Stimulated activated CD8-positive, alpha-beta memory T cell treated with anti-CD3 and anti-CD28 coated beads, Interleukin-7, amount 100 ng/mL, for 24 hours (primary cell): Measurements from ENCODE around the gene ABHD17B.

Source experiments
- DNase-seq: peaks from one replicate; pipeline ENCODE4 v3.0.0-alpha.2; 2020; ENCODE audit warnings: low read depth

The ABHD17B gene

DNA sequence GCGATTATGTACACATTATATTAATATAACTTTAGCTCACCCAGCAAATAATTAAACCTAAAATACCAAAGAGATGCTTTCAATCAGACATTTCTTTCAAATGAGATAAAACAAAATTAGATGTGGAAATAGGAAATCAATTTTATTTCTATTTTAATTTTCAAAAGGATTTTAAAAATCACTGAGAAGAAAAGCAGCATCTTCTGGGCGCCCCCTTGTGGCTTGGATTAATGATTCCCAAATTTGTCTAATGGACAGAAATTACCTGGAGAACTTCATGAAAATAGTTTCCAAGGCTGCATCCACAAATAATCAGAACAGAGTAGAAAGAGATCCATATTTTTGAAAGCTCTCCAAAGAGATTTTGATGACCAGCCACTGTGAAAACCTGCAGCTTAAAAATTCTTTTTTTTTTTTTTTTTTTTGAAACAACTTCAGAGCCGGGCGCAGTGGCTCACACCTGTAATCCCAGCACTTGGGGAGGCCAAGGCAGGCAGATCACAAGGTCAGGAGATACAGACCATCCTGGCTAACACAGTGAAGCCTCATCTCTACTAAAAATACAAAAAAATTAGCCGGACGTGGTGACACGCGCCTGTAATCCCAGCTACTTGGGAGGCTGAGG, 91.8 kb downstream of the ABHD17B start:
- DNase-seq, result no peak

DNA sequence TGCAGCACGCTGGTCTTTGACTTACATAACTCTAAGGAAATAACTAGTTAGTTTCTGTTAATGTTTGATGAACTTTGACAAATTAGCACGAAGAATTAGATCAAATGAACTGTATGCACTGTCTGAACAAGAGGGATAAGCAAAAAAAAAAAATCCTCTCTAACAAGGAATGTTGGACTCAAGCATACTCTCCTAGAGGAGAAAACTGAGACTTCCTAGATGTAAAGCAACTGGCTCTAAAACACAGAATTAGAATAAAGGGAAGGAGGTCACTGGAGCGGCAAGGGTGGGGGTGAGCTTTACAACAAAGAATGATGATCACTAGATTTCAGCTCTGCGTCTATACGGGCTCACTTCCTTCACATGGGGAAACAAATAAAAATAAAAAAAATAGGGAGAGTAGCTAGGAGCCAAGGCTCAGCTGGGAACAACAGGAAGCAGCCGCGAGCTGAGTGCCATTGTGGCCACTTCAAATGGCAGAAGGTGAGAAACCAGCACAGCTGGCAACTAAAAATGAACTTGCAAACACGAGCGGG, 94.0 kb downstream of the ABHD17B start:
- no peak for DNase-seq
